SK-N-SH (cell line): ENCODE results near the gene OPCML. TPM values are rescaled to one million over a fixed set of nuclear protein-coding genes. Genes with fewer than 3 reads are reported as not detected.

Source experiments
- CTCF ChIA-PET: fragments of 300-600, 350-600 bp; formaldehyde crosslinking; extraction: SDS; loops from one replicate; lab custom pipeline; 2021; lab: Yijun Ruan, JAX
- POLR2A ChIA-PET: fragments of 350-600 bp; sonication (Branson Sonifier 250); formaldehyde crosslinking; extraction: SDS; loops from one replicate; lab custom pipeline; 2020; ENCODE audit warnings: antibody characterized with exemption, inconsistent platforms; lab: Yijun Ruan, JAX
- DNase-seq: peaks from one replicate; pipeline ENCODE4 v3.0.0; 2012
- H2AFZ ChIP-seq: fragments of 200-600 bp; sonication (generic); 2 replicates; pipeline ENCODE4 v1.8.1; 2016; ENCODE audit warnings: antibody characterized with exemption, mild to moderate bottlenecking, low read depth
- H3F3A ChIP-seq: fragments of 200-600 bp; sonication (generic); replicated peaks from 2 replicates; pipeline ENCODE3; 2016; ENCODE audit warnings: antibody characterized with exemption, mild to moderate bottlenecking; ENCODE audit not compliant: insufficient read depth
- H3K27ac ChIP-seq, 2 experiments: fragments of 200-500 bp in 1 of 2; fragments of 200-600 bp in 1 of 2; sonication (Bioruptor generic) in 1 of 2; sonication (generic), shearing (Covaris generic) in 1 of 2; 2 replicates each; pipeline versions ENCODE4 v1.5.1 to v1.6.1; 2014 to 2016; ENCODE audit warnings: low read depth in 2 of 2, inconsistent platforms in 1 of 2, low read length in 1 of 2, mild to moderate bottlenecking in 1 of 2, mixed read lengths in 1 of 2
- H3K27me3 ChIP-seq: fragments of 200-600 bp; sonication (generic), shearing (Covaris generic); 2 replicates; pipeline ENCODE4 v1.6.1; 2016; ENCODE audit warnings: mixed run types; ENCODE audit not compliant: insufficient read depth
- H3K36me3 ChIP-seq, 2 experiments: fragments of 200-500 bp in 1 of 2; fragments of 200-600 bp in 1 of 2; sonication (Bioruptor generic) in 1 of 2; sonication (generic) in 1 of 2; replicated peaks in 1 of 2; 2 replicates each; pipeline versions ENCODE3 to v1.5.1; 2014 to 2016; ENCODE audit warnings: low read length in 1 of 2, mild to moderate bottlenecking in 1 of 2; ENCODE audit not compliant: insufficient read depth in 2 of 2, control insufficient read depth in 1 of 2
- H3K4me1 ChIP-seq, 2 experiments: fragments of 200-500 bp in 1 of 2; fragments of 200-600 bp in 1 of 2; sonication (Bioruptor generic) in 1 of 2; sonication (generic), shearing (Covaris generic) in 1 of 2; 2 replicates each; pipeline versions ENCODE4 v1.5.1 to v1.6.1; 2014 to 2016; ENCODE audit warnings: low read depth in 1 of 2, low read length in 1 of 2, mixed run types in 1 of 2; ENCODE audit not compliant: insufficient read depth in 2 of 2, control insufficient read depth in 1 of 2
- H3K4me2 ChIP-seq: fragments of 200-600 bp; sonication (generic), shearing (Covaris generic); 2 replicates; pipeline ENCODE4 v1.6.1; 2017; ENCODE audit warnings: mixed run types
- H3K4me3 ChIP-seq, 2 experiments: fragments of 200-500 bp in 1 of 2; fragments of 200-600 bp in 1 of 2; sonication (Bioruptor generic) in 1 of 2; sonication (generic), shearing (Covaris generic) in 1 of 2; 2 replicates each; pipeline versions ENCODE4 v1.5.1 to v1.8.1; 2014 to 2016; ENCODE audit warnings: low read depth in 2 of 2, inconsistent platforms in 1 of 2, low read length in 1 of 2, mild to moderate bottlenecking in 1 of 2, mixed read lengths in 1 of 2, moderate library complexity in 1 of 2
- H3K79me2 ChIP-seq: fragments of 200-600 bp; sonication (generic); 2 replicates; pipeline ENCODE4 v1.8.1; 2017; ENCODE audit warnings: mild to moderate bottlenecking; ENCODE audit not compliant: insufficient read depth
- H3K9ac ChIP-seq: fragments of 200-600 bp; sonication (generic); 2 replicates; pipeline ENCODE4 v1.6.1; 2017; ENCODE audit warnings: mixed run types
- H3K9me2 ChIP-seq: fragments of 200-600 bp; sonication (generic); 2 replicates; pipeline ENCODE4 v1.6.1; 2017; ENCODE audit warnings: mixed run types
- H3K9me3 ChIP-seq: fragments of 200-600 bp; sonication (generic); 2 replicates; pipeline ENCODE4 v1.6.1; 2017; ENCODE audit warnings: mixed run types, mild to moderate bottlenecking, moderate library complexity
- H4K20me1 ChIP-seq: fragments of 200-600 bp; sonication (generic); 2 replicates; pipeline ENCODE4 v1.6.1; 2017; ENCODE audit warnings: mild to moderate bottlenecking, mixed run types; ENCODE audit not compliant: insufficient read depth
- EP300 ChIP-seq, 2 experiments: IDR thresholded peaks; 2 replicates each; pipeline versions ENCODE4 v1.4.0 to v1.6.1; 2012; ENCODE audit warnings: borderline replicate concordance in 1 of 2, low read depth in 1 of 2, low read length in 1 of 2
- FOXM1 ChIP-seq: IDR thresholded peaks from 2 replicates; pipeline ENCODE4 v1.4.0; 2012; ENCODE audit warnings: low read depth, mild to moderate bottlenecking
- GABPA ChIP-seq: IDR thresholded peaks from 2 replicates; pipeline ENCODE4 v1.4.0; 2012; ENCODE audit warnings: low read depth, mild to moderate bottlenecking
- GATA2 ChIP-seq: sonication (generic); formaldehyde crosslinking; IDR thresholded peaks from 2 replicates; pipeline ENCODE4 v1.5.0; 2020; ENCODE audit warnings: mild to moderate bottlenecking, missing genetic modification reagents
- IRF3 ChIP-seq: fragments of 150-350 bp; IDR thresholded peaks from 2 replicates; pipeline ENCODE4 v1.6.1; 2016; ENCODE audit warnings: mild to moderate bottlenecking, low read depth, low read length
- NRF1 ChIP-seq: IDR thresholded peaks from 2 replicates; pipeline ENCODE4 v1.6.1; 2012; ENCODE audit warnings: low read depth, mild to moderate bottlenecking, low read length
- SIN3A ChIP-seq: IDR thresholded peaks from 2 replicates; pipeline ENCODE4 v1.6.1; 2012; ENCODE audit warnings: low read depth, mild to moderate bottlenecking, low read length, moderate library complexity, borderline replicate concordance
- TCF12 ChIP-seq: IDR thresholded peaks from 2 replicates; pipeline ENCODE4 v1.4.0; 2012
- YY1 ChIP-seq: IDR thresholded peaks from 2 replicates; pipeline ENCODE4 v1.4.0; 2012; ENCODE audit warnings: low read depth, mild to moderate bottlenecking
- WGBS: methylation state at CpG from one replicate; pipeline ENCODE4 v1.1.6; 2017; ENCODE audit warnings: low lambda C conversion rate; 5-methylcytosine and 5-hydroxymethylcytosine counted together
- polyA plus RNA-seq, 3 experiments: library from polyadenylated mRNA; depleted of rRNA; stranded (reverse); fragments of >200 nt; gene quantifications; 2 replicates each; pipeline ENCODE4 v1.2.3, GENCODE V29; 2012

The OPCML gene
- polyA plus RNA-seq, 1 of the 3 experiments (the other 2 are of a cell fraction): not detected

DNA sequence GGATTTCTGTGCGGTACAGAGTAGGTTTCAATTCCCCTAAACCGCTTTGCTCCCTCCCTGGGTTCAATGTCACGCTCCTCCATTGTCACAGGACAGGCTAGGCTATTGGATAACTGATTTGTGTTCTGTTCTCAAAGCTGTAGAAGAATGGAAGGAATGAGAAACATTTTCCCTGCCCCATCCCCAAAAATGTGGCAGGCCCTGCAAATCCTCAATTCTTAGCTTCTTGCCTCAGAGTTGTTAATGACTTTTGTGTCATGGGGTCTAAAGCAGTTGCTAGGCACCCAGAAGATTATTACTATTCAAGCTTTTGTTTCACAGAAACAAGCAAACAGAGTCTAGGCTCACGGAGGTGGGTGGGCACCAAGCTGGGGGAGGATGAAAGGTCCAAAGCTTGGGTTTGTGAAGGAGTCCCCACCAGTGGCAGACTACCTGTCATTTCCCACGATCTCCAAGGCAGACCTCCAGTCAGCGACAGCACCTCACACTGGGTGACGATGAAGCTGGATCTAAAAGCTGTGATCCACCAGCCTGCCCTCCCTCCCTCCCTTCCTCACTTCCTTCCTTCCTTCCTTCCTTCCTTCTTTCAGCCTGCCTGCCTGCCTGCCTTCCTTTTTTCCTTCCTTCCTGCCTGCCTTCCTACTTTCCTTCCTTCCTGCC is 1080.2 kb downstream of the OPCML start:
- H3K4me1 ChIP-seq: no peaks in the 10 kb centered on the region
- DNase-seq: no peak
- no peaks in the 10 kb centered on the region for H4K20me1 ChIP-seq
- H3K4me3 ChIP-seq: no peak overlapping the region
- no peak overlapping the region for H3K4me2 ChIP-seq
- CTCF ChIA-PET: no interaction called here
- H3K27ac ChIP-seq: no peak overlapping the region
- H3K79me2 ChIP-seq: no peaks in the 10 kb centered on the region
- TF ChIP-seq GATA2 (CRISPR knock-in tag) (no peak), YY1 (no peak), NRF1 (no peak)
- TF ChIP-seq, all 33 proteins: peak for 0
- H3F3A ChIP-seq: no peaks in the 10 kb centered on the region
- POLR2A ChIA-PET: no interaction called here
- WGBS: 37% methylated on average over 7 of the region's 7 CpGs
- H3K27me3 ChIP-seq: no peaks in the 10 kb centered on the region
- no peaks in the 10 kb centered on the region for H3K36me3 ChIP-seq
- H3K9me3 ChIP-seq: no peaks in the 10 kb centered on the region; the same call in 1 of the 2 replicates
- no peaks in the 10 kb centered on the region for H3K9me2 ChIP-seq
- H3K9ac ChIP-seq: no peak overlapping the region
- no peak overlapping the region for H2AFZ ChIP-seq

DNA sequence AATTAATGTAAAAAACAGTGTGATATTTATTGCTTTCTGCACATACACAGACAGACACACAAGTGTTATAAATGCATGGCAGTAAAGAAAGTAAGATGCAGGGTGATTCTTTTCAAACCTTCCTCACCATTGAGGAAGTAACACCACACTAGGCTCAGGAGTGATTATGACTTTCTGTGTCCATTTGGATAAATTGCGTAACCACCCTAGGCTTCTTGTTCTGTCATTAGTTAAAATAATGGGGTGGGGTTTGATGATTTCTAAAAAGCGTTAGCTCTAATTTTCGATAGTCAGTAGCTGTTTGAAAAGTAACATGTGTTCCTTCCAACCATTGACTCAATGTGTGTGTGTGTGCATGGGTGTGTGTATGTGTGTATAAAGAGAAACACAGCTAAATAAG is 1081.7 kb downstream of the OPCML start:
- Histone ChIP-seq H3K4me2 (no peak overlapping the region), H3K9me2 (no peaks in the 10 kb centered on the region), H4K20me1 (no peaks in the 10 kb centered on the region)
- no peak for TF ChIP-seq SIN3A
- TF ChIP-seq FOXM1: no peak
- no peak for TF ChIP-seq GABPA
- no peak for TF ChIP-seq IRF3
- TF ChIP-seq TCF12: no peak
- TF ChIP-seq, all 33 proteins: peak for 0
- no peak overlapping the region for H2AFZ ChIP-seq
- 32% methylated on average over 3 of the region's 3 CpGs for WGBS
- H3K4me3 ChIP-seq: no peak overlapping the region
- DNase-seq: no peak
- POLR2A ChIA-PET: no interaction called here
- H3K79me2 ChIP-seq: no peaks in the 10 kb centered on the region
- no peaks in the 10 kb centered on the region for H3K36me3 ChIP-seq
- CTCF ChIA-PET: no interaction called here
- H3K9ac ChIP-seq: no peak overlapping the region
- H3K4me1 ChIP-seq: no peaks in the 10 kb centered on the region
- H3K27ac ChIP-seq: no peak overlapping the region
- H3F3A ChIP-seq: no peaks in the 10 kb centered on the region
- H3K9me3 ChIP-seq: no peaks in the 10 kb centered on the region
- H3K27me3 ChIP-seq: no peaks in the 10 kb centered on the region

GRCh38 chr11:132448334-132448995 is 1083.8 kb downstream of the OPCML start:
- Histone ChIP-seq H3K9me2 (no peaks in the 10 kb centered on the region), H3F3A (no peaks in the 10 kb centered on the region), H3K36me3 (no peaks in the 10 kb centered on the region), H3K4me3 (no peak overlapping the region), H3K9me3 (no peaks in the 10 kb centered on the region), H2AFZ (no peak overlapping the region), H3K27ac (no peak overlapping the region), H4K20me1 (no peaks in the 10 kb centered on the region), H3K4me1 (no peaks in the 10 kb centered on the region; a peak in 1 of 4 replicates), H3K9ac (no peak overlapping the region), H3K4me2 (no peak overlapping the region), H3K79me2 (no peaks in the 10 kb centered on the region), H3K27me3 (no peaks in the 10 kb centered on the region)
- CTCF ChIA-PET: no interaction called here
- no peak for DNase-seq
- POLR2A ChIA-PET: no interaction called here
- 18% methylated on average over 3 of the region's 4 CpGs for WGBS
- TF ChIP-seq EP300 (IDR thresholded peaks at IDR 0.05; ENCODE audit: borderline replicate concordance in 1 of 2, low read depth in 1 of 2, low read length in 1 of 2): no peak
